GM06990 (cell line): ENCODE measurements around the gene CORO2B.
"Not testable (repeated sequence)": the region's sequence is repeated elsewhere in the genome, so short reads cannot be mapped to it uniquely, and the experiment has no call there.

Source experiments
- DNase-seq: peaks from one replicate; pipeline ENCODE4 v3.0.0-alpha.2; 2011; ENCODE audit not compliant: insufficient read length; ENCODE audit errors: extremely low read depth
- H3K27me3 ChIP-seq: replicated peaks from 2 replicates; pipeline ENCODE4 v1.6.0; 2011; ENCODE audit warnings: low read length; ENCODE audit not compliant: control insufficient read depth, insufficient read depth
- H3K36me3 ChIP-seq: 2 replicates; pipeline ENCODE4 v1.5.1; 2011; ENCODE audit warnings: low read length; ENCODE audit not compliant: control insufficient read depth, insufficient read depth
- H3K4me3 ChIP-seq: replicated peaks from 2 replicates; pipeline ENCODE4 v1.5.1; 2011; ENCODE audit warnings: low read depth, mild to moderate bottlenecking, control low read depth, low read length
- TF ChIP-seq, protein P1 (sequence below): IDR thresholded peaks from 2 replicates; pipeline ENCODE4 v1.5.1; 2011; ENCODE audit warnings: low read length, control low read depth, mild to moderate bottlenecking, inconsistent platforms; ENCODE audit not compliant: insufficient read depth, poor library complexity, severe bottlenecking

Gene CORO2B

DNA sequence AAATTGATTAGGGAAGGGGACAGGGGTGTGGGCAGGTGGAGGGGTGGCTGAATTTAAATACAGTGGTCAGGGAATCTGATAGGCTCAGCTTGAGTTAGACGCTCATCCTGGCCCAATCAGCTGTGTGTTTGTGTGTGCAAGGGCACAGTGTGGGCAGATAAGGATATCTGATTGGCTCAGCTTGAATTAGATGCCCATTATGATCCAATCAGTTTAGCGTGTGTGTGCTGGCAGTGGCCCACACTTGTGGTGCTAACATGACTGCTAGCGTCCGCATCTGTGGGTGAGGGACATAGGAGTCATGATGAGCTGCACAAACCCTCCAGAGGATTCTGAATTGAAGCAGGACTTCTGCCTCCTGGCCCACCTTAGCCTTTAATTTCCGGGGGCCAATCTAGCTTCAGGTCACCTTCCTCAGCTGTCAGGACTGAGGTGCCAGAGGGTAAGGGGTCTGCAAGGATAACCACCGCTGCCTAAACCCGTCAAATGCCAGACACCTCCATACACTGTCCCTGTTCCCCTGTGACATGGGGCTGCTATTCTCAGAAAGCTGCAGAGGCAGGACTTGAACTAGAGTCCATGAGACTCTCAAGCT is 97.3 kb downstream of the CORO2B start:
- no peak for DNase-seq
- H3K4me3 ChIP-seq: no peak overlapping the region
- peaks cover 5% of the 10 kb centered on the region for H3K27me3 ChIP-seq
- no peaks in the 10 kb centered on the region for H3K36me3 ChIP-seq
- TF ChIP-seq, protein P1, sequence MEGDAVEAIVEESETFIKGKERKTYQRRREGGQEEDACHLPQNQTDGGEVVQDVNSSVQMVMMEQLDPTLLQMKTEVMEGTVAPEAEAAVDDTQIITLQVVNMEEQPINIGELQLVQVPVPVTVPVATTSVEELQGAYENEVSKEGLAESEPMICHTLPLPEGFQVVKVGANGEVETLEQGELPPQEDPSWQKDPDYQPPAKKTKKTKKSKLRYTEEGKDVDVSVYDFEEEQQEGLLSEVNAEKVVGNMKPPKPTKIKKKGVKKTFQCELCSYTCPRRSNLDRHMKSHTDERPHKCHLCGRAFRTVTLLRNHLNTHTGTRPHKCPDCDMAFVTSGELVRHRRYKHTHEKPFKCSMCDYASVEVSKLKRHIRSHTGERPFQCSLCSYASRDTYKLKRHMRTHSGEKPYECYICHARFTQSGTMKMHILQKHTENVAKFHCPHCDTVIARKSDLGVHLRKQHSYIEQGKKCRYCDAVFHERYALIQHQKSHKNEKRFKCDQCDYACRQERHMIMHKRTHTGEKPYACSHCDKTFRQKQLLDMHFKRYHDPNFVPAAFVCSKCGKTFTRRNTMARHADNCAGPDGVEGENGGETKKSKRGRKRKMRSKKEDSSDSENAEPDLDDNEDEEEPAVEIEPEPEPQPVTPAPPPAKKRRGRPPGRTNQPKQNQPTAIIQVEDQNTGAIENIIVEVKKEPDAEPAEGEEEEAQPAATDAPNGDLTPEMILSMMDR: no peak

DNA sequence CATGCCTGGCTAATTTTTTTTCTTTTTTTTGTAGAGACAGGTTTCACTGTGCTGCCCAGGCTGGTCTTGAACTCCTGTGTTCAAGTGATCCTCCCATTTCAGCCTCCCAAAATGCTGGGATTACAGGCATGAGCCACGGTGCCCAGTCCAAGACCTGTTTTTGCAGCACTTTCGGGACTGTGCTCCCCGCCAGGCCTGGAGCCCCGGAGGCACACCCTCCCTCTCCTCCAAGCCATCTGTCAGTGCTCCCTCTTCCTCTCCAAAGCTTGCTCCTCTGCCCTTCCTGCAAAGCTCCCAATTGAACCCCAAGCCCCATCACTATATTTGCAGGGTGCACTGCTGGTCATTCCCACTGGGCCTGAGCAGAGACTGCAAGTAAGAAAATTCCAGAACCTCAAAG is 98.1 kb downstream of the CORO2B start:
- Histone ChIP-seq H3K27me3 (peaks cover 5% of the 10 kb centered on the region), H3K4me3 (no peak overlapping the region), H3K36me3 (no peaks in the 10 kb centered on the region)
- DNase-seq: no peak
- TF ChIP-seq, protein P1: no peak

DNA sequence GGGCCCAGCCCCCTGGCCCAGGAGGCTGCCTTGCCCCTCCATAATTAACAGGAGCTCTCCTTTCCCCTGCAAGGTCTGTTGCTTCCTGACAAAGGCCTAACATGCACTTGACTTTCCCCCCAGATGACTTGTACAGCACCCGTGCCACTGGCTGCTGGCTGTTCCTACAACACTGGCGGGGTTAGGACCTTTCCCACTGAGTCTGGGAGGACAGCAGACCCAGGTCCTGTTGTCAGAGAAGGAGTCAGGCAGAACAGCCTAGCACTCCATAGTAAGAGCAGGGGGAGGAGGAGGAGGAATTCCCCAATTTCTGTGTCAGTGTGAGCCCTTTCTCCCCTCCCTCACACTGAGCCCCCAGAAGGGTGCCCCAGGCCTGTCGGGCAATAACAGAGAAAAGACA is 99.2 kb downstream of the CORO2B start:
- peaks cover 2% of the 10 kb centered on the region; the same call in 1 of the 2 replicates for H3K27me3 ChIP-seq
- TF ChIP-seq, protein P1: no peak
- DNase-seq: no peak
- H3K36me3 ChIP-seq: no peaks in the 10 kb centered on the region
- H3K4me3 ChIP-seq: no peak overlapping the region

DNA sequence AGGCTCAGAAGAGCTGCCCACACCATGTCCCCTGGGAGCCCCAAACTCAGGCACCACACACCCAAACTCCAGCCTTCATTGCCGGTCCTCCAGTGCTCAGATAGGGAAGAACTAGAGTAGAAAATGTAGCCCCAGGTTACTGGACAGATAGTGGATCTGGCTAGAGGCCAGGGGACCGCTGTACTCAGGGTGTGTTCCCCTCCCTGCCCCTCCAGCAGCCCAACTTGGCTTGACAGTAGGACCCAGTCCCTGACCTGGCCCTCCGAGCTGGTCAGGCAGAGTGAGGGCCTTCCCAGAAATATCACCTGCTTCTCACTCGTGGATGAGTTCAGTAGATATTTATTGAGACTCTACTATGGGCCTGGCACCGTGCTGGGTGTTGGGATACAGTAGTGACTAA is 100.0 kb downstream of the CORO2B start:
- H3K27me3 ChIP-seq: peaks cover 2% of the 10 kb centered on the region; the same call in 1 of the 2 replicates
- no peak overlapping the region for H3K4me3 ChIP-seq
- TF ChIP-seq, protein P1: no peak
- DNase-seq: no peak
- H3K36me3 ChIP-seq: no peaks in the 10 kb centered on the region

DNA sequence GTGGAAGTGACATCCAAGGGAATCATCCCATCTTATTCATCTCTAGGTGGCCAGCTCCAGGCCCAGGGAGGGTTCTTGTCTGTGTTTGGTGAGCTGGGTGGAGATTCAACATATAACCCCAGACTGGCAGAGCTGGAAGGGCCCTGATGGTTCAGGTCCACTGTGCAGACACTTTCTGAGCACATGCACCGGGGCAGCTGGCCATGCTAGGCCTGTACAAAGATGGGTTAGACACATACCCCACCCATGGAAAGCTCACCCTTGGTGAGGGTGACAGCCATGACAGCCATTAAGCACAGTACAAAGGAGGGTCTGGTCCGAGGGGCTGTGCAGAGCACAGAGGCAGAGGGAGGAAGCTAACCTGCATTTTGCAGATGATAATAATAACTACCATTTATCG is 100.4 kb downstream of the CORO2B start:
- DNase-seq: no peak
- H3K27me3 ChIP-seq: peaks cover 2% of the 10 kb centered on the region; the same call in 1 of the 2 replicates
- no peak overlapping the region for H3K4me3 ChIP-seq
- TF ChIP-seq, protein P1: no peak
- H3K36me3 ChIP-seq: no peaks in the 10 kb centered on the region

DNA sequence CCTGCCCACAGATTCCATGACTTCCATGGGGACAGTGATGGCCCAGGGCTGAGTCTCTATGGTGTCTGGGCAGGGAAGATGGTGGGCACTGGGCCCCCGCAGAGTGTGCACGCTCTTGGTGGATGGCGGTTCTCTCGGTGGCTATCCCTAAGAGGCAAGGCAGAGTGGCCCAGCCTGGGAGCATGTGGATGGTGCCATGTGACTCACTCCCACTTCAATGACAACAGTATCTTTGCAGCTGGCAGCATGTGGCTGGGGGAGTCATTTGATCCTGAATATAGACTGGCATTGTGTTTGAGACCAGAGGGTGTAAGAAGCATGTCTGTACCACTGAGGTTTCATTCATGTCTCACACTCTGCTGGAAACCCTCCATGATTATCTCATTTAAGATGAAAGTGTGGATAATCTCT is 101.2 kb downstream of the CORO2B start:
- TF ChIP-seq, protein P1: no peak
- H3K4me3 ChIP-seq: no peak overlapping the region
- H3K36me3 ChIP-seq: no peaks in the 10 kb centered on the region
- peaks cover 2% of the 10 kb centered on the region; the same call in 1 of the 2 replicates for H3K27me3 ChIP-seq
- no peak for DNase-seq

DNA sequence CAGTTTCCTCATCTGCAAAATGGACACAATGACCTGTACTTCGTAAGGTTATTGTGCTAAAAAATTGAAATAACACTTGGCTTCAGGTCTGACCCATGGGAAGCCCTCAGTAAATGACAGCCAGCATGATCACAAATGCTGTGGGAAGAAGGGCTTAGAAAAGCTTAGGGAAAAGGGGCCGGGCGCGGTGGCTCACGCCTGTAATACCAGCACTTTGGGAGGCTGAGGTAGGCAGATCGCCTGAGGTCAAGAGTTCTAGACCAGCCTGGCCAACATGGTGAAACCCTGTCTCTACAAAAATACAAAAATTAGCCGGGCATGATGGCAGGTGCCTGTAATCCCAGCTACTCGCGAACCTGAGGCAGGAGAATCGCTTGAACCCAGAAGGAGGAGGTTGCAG is 102.0 kb downstream of the CORO2B start:
- DNase-seq: not testable (repeated sequence)

More for the DNA sequence above, 102.0 kb downstream of the CORO2B start:
- not testable (repeated sequence) for H3K4me3 ChIP-seq, H3K36me3 ChIP-seq, H3K27me3 ChIP-seq
